GM18858 (cell line): ENCODE data around the gene RACK1.
"Not testable (repeated sequence)": the region's sequence is repeated elsewhere in the genome, so short reads cannot be mapped to it uniquely, and the experiment has no call there.

Source experiments
- ATAC-seq: cut with Tn5 transposase; IDR thresholded peaks from one replicate; pipeline ENCODE4 v1.9.1; 2021; ENCODE audit not compliant: unreplicated experiment

The RACK1 gene

DNA sequence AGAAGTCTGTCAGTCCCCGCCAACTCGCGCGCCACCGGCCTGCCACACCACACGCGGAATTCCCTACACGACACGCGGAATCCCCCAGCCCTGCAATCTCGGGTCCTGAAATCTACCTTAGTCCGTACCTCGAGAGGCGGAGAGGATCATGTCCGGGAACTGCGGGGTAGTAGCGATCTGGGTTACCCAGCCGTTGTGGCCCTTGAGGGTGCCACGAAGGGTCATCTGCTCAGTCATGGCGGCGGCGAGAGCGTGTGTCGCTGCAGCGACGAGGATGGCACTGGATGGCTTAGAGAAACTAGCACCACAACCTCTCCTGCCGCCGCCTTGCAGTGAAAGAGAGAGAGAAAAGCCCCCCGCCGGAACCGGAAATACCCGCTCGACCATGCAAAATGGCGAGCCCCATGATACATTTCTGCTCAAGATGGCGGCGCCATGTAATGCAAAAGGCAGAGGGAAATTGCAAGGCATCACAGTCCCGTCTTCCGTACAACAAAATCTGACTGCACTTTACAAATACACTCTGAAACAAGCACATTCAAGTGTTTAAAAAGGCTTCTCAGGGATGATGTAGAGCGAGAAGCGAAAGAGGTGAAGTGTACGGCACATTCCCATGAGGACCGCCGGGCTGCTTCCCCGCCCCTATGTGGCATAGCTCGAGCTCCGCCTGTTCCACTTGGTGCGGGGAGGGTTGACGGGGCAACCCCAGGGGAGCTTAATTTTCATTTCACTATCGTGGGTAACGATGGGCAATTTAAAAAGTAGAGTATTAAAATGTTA is at the start of gene RACK1:
Gene RACK1, minus strand, starts transcription at position 343 of the 780 bp plus-strand sequence. Its CDS starts 106 bp downstream, at position 237.
- ATAC-seq, result peak; percentile 53

DNA sequence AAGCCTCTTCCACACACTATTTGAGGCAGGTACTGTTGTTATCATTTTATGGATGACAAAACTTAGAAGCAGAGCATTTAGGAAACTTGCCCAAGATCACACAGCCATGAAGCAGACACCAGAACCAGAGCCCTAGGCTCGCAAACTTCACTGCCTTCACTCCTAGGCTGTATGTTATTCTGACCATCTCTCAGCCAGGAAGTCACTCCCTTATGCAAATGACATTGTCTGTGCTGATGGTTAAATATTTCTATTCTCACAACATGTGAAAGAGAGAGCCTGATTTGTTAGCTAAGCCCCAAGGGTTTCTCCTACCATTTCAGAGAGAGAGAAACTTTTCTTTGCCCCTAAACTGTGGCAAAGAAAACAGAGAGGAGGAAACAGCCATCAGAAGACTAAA is 43.6 kb upstream of the RACK1 start:
- peak; percentile 63 for ATAC-seq

DNA sequence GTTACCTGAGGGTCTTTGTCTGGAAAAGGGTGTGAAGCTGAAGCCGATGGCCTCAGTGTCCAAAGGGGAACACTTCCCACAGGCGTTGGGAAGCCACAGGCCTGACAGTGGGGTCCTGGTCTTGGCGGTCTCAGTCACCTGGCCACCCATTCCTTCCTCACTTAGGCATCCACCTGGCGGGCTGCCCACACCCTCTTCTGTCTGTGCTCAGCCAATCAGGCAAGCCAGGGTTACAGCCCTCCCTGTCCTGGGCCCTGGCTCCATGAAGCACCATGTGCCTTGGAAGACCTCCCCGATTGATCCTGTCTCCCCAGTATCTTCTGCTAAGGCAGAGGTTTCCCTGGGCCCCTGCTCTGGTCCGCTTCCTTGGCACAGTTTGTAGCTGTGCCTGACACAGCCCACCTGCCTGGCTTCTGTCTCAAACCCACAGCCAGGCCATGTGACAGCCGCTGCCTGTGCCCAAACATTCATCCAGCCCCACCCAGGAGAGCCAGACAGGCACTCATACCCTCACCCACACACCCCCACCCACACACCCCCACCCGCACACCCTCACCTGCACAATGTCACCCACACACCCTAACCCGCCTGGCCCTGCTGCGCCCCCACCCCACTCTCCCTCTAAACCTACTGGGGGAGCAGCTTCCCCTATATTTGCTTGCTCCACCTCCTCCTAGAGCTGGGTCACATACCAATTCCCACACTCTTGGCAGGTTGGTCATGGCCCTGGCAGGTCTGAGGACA is 42.4 kb upstream of the RACK1 start:
- not testable (repeated sequence) for ATAC-seq

DNA sequence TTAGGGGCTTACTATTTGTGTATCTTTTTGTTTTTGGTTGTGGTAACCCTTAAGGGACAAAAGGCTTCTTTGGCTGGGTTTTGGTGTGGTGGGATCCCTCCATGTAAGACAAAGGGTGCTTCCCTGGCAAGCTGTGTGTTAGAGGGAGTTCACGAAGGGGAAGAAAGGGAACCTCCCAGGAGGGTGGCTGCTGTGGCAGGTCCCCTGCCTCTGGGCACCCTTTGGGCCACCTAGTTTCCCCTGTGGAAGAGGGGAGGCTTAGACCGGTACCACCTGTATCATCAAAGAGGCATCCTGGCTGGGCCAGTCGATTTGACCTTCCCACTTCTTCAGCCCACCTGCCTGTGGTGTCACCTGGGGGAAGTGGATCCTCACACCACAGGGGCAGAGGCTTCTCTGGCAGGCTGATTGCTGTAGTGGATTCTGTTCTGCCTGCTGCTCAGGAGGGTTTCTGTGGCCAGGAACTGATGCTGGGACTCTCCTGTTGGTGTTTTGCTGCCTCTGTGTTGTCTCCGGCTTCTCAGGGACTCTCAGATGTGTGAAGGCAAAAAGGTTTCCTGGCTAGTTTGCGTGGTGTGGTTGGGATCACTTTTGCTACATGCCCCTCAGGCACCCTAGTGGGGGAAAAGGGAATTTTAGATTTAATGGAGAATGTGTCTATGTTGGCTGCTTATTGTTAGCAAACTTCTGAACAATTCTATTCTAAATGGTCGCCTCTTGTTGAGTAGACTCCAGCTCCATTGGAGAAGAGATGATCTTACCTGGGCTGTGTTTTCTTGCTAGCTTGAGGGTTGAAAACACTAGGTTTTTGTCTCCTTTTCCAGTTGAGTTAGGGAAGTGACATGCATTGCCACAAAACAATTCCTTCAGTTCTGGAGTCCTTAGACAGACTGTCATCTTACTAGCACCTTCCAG is 40.4 kb upstream of the RACK1 start:
- not testable (repeated sequence) for ATAC-seq

DNA sequence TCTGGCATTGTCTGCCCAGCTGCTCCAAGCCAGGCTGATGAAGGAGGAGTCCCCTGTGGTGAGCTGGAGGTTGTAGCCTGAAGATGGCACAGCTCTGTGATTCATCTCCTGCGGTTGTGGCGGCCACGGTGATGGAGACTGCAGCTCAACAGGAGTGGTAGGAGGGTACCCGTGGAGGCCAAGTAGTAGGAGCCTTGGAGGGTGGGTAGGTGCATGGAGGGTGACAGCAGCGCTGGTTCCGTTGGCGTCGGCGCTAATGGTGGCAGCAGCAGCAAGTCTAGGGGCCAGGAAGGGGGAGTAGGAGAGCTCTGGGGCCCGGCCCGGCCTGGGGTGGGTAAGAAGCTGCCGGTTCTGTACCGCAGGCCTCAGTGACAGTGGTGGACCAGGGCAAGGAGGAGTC is 39.6 kb upstream of the RACK1 start:
- ATAC-seq, result no peak

DNA sequence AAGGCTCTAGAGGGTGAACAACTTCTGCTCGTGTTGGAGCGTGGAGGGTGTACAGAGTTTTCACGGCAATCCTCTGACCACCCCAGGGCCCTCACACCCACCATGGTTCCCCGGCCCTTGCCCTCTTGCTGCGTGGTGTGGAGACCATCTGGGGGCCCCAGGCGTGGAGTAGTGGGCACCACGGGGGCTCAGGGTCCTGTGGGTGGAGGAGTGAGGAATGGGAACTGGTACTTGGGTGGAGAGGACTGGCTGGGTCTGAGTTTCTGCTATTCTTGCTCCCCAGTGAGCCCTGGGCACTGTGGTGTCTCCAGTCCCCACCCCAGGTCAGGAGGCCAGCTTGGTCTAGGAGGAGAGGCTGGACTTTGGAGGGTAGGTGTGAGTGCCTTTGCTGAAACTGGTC is 39.2 kb upstream of the RACK1 start:
- ATAC-seq, result no peak

DNA sequence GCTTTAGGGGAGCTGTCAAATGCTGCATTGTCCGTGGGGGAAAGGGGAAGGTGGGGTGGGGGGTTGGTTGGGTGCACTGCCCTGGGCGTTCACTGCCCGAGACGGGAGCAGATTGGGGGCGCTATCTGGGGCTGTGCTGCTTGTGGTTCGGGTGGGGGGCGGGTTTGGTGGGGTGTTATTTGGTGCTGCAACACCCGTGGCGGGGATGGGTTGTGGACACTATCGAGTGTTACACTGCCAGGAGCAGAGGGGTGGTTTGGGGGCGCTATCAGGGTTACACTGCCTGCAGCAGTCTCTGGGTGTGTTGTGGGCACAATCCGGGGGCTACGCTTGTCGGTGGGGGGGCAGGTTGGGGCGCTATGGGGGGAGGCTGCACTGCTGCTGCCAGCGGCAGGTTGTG is 38.7 kb upstream of the RACK1 start:
- ATAC-seq, result not testable (repeated sequence)

DNA sequence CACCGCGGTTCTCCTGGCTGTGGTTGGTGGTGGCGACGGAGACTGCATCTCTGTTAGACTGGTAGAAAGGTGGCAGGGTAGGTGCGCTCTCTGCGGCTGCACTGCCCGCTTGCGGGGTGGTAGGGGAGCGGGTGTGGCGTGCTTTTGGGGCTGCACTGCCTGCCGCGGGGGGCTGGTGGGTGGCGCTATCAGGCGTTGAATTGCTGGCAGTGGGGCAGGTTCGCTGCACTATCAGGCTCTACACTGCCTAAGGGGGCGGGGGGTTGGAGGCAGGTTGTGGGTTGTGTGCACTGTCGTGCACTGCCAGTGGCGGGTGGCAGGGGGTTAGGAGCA is 38.2 kb upstream of the RACK1 start:
- ATAC-seq, result no peak

DNA sequence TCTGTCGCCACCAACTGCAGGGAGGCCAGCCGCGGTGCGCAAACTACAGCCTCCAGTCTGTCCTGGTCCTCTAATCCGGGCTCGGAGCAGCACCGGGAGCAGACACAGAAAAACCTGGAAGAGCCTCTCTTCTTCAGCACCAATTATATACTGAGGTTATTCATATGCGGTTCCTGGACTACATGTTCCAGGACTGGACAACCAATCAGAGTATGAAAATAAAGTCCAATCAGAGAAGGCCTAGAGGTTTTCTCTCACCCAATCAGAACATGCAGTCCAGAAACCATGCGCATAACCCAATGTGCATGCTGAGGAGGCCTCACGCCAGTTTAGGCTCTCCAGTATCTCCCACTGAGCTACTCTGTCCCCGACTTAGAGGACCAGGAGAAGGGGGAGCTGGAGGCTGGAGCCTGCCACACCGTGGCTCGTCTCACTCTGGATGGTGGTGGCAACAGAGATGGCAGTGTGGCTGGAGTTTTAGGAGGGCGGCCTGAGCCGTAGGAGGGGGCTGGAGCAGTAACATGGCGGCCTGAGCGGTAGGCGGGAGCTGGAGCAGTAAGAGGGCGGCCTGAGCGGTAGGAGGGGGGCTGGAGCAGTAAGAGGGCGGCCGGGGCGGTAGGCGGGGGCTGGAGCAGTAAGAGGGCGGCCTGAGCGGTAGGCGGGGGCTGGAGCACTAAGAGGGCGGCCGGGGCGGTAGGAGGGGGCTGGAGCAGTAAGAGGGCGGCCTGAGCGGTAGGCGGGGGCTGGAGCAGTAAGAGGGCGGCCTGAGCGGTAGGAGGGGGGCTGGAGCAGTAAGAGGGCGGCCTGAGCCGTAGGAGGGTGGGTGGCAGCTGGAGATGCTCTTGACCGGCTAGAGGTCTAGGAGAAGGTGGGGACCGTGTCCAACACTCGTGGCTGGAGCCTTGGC is 37.6 kb upstream of the RACK1 start:
- ATAC-seq, result no peak

DNA sequence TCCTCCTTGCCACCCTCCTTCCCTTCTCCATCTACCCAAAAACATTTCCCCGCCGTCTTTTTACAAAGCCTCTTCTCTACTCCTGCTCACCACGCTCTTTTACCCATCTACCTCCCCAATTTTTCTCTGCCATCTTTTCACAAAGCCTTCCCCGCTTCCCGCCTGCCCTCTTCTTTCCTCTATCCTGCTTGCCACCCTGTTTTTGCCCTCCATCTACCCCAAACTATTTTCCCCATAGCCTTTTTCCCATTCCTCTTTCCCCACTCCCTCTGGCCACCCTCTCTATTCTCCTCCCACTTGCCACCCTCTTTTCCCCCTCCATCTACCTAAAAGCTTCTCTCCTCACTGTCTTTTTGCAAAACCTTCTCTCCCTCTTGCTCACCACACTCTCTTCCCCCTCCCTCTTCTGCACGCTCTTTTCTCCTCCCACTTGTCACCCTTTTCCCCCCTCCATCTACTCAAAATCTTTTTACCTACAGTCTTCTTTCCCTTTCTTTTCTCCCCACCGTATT is 36.6 kb upstream of the RACK1 start:
- no peak for ATAC-seq

DNA sequence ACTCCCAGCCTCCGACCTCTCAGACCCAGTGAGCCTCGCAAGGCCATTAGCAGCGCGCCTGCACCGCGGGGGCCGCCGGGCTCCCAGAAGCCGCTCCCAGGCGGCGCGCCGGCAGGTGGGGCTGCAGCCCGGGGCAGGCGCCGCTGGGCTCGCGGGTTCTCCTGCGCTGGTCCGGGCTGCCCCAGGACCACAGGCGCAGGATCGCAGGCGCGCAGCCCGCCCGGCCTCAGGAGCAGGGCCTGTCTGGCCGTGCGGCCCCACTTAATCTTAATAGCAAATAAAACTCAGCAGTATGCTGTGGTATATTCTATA is 29.7 kb upstream of the RACK1 start:
- ATAC-seq, result not testable (repeated sequence)

DNA sequence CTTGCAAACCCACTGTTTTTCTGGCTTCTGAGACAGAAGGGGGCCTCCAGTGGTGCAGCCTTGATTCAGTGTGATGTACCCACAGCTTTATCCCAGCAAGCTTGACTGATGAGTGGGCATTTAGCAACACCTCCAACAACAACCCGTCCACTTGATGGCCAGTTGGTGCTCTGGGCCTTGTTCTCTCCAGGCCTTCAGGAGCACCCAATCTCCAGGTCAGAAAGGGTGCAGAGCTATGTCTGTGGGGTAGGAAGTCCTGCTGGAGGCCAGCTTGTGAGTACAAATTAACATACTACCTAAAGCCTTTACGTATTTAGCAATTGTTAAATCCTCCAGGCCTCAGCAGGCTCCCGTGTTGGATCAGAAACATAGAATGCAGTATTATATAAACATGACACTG is 27.4 kb upstream of the RACK1 start:
- no peak for ATAC-seq

DNA sequence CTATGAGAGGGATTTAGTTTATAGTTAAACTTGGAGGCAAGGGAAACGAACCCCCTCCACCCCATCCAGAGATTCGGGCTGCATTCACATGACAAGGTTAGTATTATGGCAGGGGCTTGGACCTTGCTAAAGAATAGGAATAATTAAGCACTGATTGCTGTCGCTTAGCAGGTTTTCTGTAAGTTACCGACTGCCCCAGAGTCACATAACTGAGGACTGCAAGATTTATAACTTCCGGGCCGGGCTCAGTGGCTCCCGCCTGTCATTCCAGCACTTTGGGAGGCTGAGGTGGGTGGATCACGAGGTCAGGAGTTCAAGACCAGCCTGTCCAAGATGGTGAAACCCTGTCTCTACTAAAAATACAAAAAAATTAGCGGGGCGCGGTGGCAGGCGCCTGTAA is 24.2 kb upstream of the RACK1 start:
- ATAC-seq, result not testable (repeated sequence)

DNA sequence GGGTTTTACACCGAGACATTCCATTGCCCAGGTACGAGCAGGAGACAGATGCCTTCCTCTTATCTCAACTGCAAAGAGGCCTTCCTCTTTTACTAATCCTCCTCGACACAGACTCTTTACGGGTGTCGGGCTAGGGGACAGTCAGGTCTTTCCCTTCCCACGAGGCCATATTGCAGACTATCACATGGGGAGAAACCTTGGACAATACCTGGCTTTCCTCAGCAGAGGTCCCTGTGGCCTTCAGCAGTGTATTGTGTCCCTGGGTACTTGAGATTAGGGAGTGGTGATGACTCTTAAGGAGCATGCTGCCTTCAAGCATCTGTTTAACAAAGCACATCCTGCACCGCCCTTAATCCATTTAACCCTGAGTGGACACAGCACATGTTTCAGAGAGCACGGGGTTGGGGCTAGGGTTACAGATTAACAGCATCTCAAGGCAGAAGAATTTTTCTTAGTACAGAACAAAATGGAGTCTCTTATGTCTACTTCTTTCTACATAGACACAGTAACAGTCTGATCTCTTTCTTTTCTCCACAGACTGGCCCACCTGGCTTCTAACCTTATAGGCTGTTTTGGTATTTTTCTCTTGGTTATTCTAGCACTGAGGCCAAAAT is 23.7 kb upstream of the RACK1 start:
- ATAC-seq, result not testable (repeated sequence)

DNA sequence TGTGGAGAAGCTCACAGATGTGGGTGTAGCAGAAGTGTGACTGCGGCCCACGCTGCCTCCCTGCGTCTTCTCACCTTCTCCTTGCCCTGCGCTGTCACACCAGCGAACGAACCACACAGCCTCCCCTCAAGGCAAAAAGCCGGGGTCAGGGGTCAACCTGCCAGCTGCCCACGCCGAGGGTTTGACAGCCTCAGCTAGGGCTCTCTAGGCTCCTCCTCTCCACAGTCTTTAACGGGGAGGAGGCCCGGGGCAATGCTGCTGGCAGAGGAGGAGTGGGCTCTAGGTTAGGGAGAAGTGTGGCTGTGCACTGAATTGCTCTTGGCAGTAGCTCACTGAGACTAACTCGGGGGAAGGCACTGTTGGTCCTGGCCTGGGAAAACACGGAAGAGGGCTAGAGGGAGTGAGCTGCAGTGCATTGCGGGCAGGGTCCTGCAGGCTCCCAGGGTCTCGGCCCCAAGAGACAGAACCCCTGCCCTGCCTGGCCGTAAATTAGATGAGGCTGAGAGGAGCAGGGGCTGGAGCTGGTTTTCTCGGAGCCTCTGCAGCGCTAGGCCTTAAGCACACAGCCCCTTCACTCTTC is 21.5 kb upstream of the RACK1 start:
- no peak for ATAC-seq

DNA sequence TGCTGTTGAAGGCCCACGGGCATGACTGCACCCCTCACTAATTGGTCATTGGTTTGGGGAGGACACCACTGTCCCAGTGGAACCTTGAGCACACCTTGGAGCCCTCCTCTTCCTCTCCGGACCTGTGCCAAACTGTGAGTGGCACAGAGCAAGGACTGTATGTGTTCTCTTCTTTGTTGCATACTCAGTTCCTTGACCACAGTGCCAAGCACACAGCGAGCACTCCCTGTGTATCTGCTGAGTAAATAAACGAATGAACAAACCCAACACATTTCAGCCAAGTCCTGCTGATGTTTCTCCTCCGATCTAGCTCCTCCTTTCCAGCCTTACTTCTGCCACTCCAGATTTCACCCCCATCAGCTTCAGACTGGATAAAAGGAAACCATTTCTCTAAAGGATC is 19.9 kb upstream of the RACK1 start:
- no peak for ATAC-seq

DNA sequence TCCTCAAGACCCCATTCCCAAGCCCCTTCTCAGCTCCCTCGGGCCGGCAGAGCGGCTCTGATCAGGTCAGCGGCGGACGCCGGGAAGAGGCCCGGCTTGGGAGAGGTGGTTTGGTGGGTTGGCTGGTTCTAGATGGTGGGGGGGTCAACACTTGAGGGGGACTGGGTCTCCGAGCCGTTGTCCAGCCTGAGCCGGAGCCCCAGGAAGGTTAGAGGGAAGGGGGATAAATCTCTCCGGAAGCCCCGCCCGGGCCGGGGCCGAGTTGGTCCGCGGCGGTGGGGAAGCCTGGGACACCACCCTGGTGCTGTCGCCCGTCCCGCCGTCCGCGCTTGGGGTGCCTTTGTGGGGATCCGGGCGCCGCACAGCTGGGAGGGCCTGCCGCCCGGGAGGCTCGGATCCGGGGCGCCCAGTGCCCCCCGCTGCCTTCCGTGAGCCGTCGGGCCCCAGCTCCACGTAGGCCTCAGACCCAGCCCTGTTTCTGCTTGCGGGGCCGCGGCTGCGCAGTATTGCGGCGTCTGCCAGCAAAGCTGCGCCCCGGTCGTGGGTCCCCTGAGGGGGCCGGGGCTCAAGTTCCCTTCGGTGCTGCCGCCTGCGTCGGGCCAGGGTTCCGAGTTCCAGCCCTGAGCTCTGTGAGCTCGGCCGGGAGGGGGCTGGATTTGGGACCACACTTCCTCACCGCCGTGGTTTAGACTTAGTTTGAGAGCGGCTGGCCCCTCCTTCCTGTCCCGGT is 17.8 kb upstream of the RACK1 start:
- ATAC-seq, result peak; percentile 28

DNA sequence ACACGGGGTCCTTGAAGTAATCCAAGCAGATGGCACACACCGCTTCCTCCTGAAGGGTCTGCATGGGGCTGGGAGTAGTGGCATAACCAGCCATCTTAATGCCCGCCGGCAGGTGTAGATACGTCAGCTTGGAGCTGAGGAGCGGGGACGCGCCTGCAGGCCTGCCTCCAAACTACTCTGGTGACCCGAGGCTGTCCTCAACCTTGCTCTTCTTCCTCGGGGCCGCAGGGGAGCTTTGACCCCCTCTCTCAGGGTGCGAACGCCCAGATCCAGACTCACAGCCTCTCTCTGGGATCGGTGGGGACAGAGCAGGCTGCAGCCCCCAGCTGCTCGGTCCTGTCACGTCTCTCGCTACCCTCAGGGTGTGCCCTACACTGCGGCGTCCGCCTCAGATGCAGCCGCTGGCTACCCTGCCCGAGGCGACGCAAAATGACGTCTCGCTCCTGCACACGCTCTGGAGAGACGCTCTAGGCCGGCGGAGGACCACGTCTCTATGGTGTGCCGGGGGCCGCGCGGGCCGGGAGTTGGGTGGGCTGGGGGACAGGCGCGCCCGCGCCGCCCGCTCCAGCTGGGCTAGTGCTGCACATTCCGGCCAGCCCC is 17.1 kb upstream of the RACK1 start, which contains the start of gene TRIM52:
Gene TRIM52, minus strand, starts transcription at position 424 of the 600 bp plus-strand sequence. Its CDS starts 330 bp downstream, at position 94.
- ATAC-seq, result peak; percentile 76
